ENCODE data around the gene MAMLD1.

- TF ChIP-seq, protein P1, sequence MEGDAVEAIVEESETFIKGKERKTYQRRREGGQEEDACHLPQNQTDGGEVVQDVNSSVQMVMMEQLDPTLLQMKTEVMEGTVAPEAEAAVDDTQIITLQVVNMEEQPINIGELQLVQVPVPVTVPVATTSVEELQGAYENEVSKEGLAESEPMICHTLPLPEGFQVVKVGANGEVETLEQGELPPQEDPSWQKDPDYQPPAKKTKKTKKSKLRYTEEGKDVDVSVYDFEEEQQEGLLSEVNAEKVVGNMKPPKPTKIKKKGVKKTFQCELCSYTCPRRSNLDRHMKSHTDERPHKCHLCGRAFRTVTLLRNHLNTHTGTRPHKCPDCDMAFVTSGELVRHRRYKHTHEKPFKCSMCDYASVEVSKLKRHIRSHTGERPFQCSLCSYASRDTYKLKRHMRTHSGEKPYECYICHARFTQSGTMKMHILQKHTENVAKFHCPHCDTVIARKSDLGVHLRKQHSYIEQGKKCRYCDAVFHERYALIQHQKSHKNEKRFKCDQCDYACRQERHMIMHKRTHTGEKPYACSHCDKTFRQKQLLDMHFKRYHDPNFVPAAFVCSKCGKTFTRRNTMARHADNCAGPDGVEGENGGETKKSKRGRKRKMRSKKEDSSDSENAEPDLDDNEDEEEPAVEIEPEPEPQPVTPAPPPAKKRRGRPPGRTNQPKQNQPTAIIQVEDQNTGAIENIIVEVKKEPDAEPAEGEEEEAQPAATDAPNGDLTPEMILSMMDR (IDR thresholded peaks at IDR 0.05; ENCODE audit: low read depth, low read length, missing input control), result no peak
- TF ChIP-seq, protein P2, sequence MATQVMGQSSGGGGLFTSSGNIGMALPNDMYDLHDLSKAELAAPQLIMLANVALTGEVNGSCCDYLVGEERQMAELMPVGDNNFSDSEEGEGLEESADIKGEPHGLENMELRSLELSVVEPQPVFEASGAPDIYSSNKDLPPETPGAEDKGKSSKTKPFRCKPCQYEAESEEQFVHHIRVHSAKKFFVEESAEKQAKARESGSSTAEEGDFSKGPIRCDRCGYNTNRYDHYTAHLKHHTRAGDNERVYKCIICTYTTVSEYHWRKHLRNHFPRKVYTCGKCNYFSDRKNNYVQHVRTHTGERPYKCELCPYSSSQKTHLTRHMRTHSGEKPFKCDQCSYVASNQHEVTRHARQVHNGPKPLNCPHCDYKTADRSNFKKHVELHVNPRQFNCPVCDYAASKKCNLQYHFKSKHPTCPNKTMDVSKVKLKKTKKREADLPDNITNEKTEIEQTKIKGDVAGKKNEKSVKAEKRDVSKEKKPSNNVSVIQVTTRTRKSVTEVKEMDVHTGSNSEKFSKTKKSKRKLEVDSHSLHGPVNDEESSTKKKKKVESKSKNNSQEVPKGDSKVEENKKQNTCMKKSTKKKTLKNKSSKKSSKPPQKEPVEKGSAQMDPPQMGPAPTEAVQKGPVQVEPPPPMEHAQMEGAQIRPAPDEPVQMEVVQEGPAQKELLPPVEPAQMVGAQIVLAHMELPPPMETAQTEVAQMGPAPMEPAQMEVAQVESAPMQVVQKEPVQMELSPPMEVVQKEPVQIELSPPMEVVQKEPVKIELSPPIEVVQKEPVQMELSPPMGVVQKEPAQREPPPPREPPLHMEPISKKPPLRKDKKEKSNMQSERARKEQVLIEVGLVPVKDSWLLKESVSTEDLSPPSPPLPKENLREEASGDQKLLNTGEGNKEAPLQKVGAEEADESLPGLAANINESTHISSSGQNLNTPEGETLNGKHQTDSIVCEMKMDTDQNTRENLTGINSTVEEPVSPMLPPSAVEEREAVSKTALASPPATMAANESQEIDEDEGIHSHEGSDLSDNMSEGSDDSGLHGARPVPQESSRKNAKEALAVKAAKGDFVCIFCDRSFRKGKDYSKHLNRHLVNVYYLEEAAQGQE (IDR thresholded peaks at IDR 0.05), result no peak
- TF ChIP-seq ATF3 (IDR thresholded peaks at IDR 0.05), result no peak
- TF ChIP-seq GABPA (IDR thresholded peaks at IDR 0.05 in 1 of 2, conservative IDR thresholded peaks at IDR 0.05 in 1 of 2), result no peak
- TF ChIP-seq, protein P3, sequence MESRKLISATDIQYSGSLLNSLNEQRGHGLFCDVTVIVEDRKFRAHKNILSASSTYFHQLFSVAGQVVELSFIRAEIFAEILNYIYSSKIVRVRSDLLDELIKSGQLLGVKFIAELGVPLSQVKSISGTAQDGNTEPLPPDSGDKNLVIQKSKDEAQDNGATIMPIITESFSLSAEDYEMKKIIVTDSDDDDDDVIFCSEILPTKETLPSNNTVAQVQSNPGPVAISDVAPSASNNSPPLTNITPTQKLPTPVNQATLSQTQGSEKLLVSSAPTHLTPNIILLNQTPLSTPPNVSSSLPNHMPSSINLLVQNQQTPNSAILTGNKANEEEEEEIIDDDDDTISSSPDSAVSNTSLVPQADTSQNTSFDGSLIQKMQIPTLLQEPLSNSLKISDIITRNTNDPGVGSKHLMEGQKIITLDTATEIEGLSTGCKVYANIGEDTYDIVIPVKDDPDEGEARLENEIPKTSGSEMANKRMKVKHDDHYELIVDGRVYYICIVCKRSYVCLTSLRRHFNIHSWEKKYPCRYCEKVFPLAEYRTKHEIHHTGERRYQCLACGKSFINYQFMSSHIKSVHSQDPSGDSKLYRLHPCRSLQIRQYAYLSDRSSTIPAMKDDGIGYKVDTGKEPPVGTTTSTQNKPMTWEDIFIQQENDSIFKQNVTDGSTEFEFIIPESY (IDR thresholded peaks at IDR 0.05), result no peak
Measured at GRCh38 chrX:150414228-150414627, 51.1 kb downstream of the MAMLD1 start.
